Gastrocnemius medialis (tissue), 4 donors: ENCODE measurements around the gene CIDEB.

ENCODE experiments used
- CTCF ChIP-seq, 5 experiments: fragments of 450-650 bp in 3 of 5; fragments of 200-600 bp in 2 of 5; sonication (generic) in 2 of 5; IDR thresholded peaks in 4 of 5; conservative IDR thresholded peaks in 1 of 5; 1 replicate in 4 of 5; 2 replicates in 1 of 5; pipeline ENCODE4 v1.5.1; 2016 to 2019; ENCODE audit warnings: antibody characterized with exemption in 5 of 5, mild to moderate bottlenecking in 3 of 5, moderate library complexity in 3 of 5
- POLR2A ChIP-seq, 2 donors: fragments of 450-650 bp; IDR thresholded peaks; one replicate each; pipeline ENCODE4 v1.6.1; 2017; ENCODE audit warnings: antibody characterized with exemption in 2 of 2, mild to moderate bottlenecking in 2 of 2, moderate library complexity in 2 of 2

GRCh38 chr14:24309538-24310264 lies 1.9 kb upstream of the CIDEB start, which contains the start of gene LTB4R2:
- TF ChIP-seq POLR2A (IDR thresholded peaks at IDR 0.05) (no peak), CTCF (IDR thresholded peaks at IDR 0.05 in 4 of 5, conservative IDR thresholded peaks at IDR 0.05 in 1 of 5) (no peak)
